Measurements from ENCODE around the gene MDM2.
"Not testable (repeated sequence)": the region's sequence is repeated elsewhere in the genome, so short reads cannot be mapped to it uniquely, and the experiment has no call there.

MDM2 gene

DNA sequence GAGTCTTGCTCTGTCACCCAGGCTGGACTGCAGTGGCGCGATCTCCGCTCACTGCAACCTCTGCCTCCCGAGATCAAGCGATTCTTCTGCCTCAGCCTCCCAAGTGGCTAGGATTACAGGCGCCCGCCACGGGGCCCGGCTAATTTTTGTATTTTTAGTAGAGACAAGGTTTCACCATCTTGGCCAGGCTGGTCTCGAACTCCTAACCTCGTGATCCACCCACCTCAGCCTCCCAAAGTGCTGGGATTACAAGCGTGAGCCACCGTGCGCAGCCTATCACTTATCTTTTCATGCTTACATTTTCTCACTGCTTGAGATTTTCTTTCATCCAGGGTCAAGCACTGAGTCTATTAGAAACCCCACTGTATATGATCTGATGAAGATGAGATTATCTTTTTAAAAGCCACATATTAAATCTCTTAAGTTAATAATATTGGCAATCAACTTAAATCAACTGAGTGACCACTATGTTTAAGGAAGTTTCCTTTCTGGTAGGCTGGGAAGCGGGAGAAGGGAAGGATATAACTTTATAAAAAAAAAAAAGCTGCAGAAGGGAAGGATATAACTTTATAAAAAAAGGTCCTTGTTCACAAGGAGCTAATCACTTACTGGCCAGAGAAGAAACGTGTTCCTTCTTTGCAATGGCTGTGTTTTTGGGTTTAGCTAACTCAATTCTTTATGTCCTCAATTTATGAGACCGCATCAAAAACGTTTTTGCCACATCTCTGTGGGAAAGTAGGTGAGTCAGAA, 1.3 kb upstream of the MDM2 start:
- no peak for DNase-seq

DNA sequence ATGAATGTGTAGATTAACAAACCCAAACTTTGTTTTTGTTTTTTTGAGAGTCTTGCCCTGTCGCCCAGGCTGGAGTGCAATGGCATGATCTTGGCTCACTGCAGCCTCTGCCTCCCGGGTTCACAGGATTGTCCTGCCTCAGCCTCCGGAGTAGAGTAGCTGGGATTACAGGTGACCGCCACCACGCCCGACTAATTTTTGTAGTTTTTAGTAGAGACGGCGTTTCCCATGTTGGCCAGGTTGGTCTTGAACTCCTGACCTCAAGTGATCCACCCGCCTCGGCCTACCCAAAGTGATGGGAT, 752 bp upstream of the MDM2 start:
- not testable (repeated sequence) for DNase-seq

DNA sequence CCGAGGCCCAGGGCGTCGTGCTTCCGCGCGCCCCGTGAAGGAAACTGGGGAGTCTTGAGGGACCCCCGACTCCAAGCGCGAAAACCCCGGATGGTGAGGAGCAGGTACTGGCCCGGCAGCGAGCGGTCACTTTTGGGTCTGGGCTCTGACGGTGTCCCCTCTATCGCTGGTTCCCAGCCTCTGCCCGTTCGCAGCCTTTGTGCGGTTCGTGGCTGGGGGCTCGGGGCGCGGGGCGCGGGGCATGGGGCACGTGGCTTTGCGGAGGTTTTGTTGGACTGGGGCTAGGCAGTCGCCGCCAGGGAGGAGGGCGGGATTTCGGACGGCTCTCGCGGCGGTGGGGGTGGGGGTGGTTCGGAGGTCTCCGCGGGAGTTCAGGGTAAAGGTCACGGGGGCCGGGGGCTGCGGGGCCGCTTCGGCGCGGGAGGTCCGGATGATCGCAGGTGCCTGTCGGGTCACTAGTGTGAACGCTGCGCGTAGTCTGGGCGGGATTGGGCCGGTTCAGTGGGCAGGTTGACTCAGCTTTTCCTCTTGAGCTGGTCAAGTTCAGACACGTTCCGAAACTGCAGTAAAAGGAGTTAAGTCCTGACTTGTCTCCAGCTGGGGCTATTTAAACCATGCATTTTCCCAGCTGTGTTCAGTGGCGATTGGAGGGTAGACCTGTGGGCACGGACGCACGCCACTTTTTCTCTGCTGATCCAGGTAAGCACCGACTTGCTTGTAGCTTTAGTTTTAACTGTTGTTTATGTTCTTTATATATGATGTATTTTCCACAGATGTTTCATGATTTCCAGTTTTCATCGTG, 612 bp downstream of the MDM2 start:
- DNase-seq = peak; percentile 36

DNA sequence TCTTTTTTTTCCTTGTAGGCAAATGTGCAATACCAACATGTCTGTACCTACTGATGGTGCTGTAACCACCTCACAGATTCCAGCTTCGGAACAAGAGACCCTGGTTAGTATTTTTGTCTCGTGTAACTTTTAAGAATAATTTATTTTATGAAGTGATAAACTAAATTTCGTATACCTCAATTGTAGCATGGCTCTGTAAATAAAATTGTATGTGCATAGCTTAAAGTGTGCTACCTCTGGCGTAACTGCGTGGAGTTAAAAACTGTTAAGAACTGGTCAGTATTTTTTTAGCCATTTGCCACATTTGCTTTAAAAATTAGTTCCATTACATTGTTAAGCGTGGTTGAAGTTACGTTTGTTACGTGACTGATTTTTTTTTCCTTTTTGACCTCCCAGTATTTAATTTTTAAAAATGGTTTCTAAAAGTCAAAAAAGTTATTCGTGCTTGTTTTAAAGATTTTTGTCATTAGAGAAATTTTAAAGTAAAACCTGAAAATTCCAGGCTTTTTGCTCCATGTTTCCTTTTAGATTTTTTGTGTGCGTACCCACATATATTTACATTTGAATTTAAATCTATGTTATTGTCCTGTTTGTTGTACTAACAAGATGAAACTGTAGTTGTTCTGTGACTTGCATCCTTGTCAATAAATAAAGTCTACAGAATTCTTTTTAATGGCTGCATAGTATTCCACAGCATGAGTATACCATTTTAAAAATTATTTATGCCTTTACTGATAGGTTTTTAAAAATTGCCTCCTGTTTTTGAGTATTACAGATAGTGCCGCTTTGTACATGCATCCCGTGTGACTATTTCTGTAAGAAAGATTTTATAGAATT, 1.4 kb downstream of the MDM2 start:
- no peak for DNase-seq

DNA sequence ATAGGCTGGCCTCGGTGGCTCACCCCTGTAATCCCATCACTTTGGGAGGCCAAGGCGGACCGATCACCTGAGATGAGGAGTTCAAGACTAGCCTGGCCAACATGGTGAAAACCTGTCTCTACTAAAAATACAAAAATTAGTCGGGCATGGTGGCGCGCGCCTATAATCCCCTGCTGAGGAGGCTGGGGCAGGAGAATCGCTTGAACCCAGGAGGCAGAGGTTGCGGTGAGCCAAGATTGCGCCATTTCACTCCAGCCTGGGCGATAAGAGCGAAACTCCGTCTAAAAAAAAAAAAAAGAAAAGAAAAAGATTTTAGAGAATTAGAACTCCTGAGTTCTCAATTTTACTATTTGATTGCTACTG, 2.0 kb downstream of the MDM2 start:
- DNase-seq = not testable (repeated sequence)

DNA sequence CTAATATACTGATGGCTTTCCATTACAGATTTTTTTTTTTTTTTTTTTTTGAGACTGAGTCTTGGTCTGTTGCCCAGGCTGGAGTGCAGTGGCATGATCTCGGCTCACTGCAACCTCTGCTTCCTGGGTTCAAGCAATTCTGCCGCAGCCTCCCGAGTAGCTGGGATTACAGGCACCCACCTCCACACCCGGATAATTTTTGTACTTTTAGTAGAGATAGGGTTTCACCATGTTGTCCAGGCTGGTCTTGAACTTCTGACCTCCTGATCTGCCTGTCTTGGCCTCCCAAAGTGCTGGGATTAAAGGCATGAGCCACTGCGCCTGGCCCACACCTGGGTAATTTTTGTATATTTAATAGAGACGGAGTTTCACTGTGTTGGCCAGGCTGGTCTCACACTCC, 3.6 kb downstream of the MDM2 start:
- not testable (repeated sequence) for DNase-seq

DNA sequence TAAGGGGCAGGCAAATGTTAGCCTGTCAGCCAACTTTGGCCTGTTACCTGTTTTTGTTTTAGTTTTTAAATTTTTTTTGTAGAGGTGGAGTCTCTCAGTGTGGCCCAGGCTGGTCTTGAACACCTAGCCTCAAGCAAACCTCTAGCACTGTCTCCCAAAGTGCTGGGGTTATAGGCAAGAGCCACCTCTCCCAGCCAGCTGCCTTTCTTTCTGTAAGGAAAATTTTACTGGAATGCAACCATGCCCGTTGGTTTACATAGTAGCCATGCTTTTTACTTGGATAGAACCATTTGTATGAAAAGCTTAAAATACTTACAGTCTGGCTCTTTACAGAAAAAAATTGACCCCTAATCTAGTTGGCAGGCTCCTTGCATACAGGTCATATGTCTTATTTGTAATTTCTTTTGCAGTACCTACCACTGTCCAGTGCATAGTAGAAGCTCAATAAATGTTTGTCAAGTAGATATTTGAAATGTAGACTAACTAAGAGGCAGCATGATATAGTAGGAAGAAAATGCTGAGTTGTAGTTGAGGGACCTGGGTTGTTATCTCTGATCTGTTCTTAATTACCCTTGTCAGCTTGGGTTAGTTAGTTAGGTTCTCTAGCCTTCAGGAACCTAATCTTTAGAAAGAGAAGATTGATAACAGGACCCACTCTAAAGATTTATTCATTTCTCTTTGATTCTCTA, 4.7 kb downstream of the MDM2 start:
- DNase-seq = no peak

DNA sequence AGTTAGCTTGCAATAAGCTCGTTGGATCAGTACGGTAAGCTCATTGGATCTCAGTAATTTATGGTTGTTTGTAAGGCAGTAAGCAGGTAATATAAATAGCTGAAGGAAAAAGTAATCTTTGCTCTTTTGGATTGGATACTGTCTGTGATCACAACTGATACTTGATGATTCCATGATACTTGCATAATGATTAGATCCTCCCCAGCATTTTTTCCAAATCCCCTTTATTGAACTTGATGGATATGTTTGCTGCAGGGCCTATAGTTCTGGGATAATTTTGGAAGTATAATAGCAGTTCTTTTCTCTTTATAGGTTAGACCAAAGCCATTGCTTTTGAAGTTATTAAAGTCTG, 5.2 kb downstream of the MDM2 start:
- no peak for DNase-seq

DNA sequence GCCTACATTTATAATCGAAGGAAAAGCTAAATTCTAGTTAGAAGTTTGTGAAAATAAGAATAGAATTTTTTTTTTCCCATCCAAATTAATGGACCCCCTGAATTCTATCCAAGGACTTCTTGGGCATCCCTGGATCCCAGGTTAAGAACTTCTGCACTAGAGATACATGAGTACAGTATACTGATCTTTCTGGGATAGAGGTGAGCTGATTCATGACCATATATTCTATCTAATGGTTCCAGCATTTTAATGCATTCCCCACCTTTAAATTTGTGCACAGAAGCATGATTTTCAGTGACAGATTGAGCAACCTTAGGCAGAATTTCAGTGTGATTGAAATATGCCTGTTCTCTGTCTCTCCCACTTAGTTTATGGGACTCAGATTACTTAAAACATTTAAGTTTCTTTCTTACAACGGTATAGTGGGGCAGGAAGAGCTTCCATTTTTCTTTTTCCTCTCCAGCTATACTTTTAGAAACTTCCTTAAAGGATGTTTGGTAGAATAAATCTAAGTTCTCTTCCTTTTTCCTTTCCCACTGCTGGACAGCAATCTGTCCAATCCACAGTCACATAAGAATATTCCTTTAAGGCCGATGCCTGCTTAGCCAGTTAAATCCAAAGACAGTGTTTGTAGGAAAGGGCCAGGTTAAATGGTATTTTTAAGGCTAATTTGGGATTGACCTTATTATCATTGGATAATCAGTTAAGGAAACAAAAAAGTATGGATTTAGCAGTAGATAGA, 6.7 kb downstream of the MDM2 start:
- no peak for DNase-seq

DNA sequence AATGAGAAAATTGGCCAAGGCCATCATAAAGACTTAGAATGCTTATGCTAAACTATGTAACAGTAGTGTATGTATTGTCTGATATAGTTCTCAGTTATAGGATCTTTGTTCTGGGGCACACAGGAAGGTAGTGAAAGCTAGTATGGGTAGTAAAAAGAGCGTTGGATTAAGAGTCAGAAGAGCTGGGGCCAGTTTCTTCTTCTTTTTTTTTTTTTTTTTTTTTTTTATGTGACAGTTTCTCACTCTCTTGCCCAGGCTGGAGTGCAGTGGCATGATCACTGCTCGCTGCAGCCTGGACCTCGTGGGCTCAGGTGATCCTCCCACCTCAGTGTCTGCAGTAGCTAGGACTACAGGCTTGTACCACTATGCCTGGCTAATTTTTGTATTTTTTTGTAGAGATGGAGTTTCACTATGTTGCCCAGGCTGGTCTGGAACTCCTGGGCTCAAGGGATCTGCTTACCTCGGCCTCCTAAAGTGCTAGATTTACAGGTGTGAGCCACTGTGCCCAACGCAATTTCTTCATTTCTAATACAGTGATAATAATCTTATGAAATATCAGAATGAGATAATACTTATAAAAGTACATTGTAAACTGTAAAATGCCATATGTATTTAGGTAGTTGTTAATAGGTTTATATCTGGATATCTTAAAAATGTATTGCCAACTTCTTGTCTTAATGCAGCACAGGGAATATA, 7.4 kb downstream of the MDM2 start:
- DNase-seq = no peak

DNA sequence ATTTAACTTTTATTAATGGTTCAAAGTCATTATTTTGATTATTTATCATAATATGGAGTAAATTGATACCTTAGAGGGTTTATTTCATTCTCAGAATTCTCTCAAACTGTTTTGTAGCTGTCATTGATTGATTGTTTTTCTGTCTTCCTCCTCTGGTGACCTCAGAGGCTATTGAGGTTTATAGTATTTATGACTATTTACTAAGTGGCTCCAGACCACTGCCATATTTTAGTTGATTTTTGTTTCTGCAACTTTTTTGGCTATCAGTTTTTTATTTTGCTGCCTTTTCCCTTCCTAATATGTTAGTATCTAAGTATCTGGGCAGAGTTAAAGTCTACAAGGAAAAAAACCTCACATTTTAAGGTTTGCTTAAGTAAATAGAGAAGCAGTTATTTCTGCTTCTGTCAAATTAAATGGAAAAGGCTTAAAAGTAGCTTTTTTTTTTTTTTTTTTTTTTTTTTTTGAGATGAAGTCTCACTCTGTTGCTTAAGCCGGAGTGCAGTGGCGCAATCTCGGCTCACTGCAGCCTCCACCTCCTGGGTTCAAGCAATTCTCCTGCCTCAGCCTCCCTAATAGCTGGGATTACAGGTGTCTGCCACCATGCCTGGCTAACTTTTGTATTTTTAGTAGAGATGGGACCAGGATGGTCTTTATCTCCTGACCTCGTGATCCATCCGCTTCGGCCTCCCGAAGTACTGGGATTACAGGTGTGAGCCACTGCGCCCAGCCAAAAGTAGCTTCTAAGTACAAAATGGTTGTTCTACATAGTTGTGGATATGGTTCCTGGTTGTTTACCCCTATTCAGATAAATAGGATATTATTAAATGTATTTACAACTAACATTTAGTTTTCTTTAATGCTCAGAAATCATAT, 8.2 kb downstream of the MDM2 start:
- DNase-seq = no peak

DNA sequence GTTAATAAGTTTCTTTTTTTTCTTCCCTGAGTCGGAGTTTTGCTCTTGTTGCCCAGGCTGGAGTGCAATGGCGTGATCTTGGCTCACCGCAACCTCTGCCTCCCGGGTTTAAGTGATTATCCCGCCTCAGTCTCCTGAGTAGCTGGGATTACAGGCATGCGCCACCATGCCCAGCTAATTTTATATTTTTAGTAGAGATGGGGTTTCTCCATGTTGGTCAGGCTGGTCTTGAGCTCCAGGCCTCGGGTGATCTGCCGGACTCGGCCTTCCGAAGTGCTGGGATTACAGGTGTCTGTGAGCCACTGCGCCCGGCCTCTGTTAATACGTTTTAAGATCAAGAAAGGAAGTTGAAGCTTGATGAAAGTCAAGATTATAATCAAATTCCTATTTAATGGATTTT, 11.5 kb downstream of the MDM2 start:
- not testable (repeated sequence) for DNase-seq

DNA sequence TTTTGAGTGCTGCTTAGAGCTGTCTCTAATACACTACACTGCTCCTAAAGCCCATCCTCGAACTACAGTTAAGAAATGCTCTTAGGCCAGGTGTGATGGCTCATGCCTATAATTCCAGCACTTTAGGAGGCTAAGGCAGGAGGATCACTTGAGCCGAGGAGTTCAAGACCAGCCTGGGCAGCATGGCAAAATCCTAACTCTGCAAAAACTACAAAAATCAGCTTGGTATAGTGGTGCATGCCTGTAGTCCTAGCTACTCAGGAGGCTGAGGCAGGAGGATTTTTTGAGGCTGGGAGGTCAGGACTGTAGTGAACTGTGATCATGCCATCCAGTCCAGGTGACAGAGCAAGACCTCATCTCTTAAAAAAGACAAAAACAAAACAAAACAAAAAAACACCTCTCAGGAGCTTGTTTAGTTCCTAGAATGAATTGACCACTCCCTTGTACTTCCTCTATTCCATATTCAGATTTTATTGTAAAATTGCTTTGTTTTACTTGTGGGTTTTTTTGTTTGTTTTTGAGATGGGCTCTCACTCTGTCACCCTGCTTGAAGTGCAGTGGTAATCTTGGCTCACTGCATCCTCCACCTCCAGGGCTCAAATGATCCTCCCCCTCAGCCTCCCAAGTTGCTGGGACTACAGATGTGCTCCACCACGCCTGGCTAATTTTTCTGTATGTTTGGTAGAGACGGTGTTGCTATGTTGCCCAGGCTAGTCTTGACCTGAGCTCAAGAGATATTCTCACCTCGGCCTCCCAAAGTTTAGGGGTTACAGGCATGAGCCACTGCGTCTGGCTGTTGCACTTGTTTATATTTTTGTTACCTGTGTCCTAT, 13.6 kb downstream of the MDM2 start:
- no peak for DNase-seq

DNA sequence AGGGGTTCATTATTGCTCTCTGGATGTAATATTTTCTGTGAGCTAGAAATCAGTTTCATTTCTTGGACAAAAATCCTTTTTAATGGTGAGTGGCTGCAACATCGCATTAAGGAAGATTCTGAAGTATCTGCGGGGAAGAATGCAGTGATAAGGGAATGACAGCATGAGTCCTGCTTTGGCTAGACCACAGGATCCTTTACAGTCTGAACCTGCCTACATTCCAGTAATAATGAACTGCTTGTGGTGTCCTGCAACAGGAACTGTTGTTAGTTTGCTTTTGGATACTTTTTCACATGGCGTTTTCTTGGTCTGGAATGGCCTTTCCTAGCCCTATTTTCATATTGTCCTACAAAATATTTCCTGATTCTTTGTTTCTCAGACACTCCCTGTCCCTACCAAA, 15.7 kb downstream of the MDM2 start:
- DNase-seq = no peak

DNA sequence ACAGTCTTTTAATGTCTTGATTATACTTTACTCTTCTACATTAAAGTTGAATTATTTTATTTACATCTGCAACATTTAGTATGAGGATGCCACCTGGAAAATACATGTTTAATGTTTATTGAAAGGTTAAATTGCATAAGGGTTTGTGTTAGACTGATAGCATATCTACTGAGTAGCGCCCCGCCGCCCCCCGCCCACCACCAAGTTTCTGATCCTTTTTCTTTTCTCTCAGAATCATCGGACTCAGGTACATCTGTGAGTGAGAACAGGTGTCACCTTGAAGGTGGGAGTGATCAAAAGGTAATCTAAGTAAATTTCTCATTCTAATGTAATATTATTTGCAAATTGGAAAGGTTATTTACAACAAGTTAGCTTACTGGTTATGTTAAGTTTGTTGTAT, 16.2 kb downstream of the MDM2 start:
- DNase-seq = no peak

DNA sequence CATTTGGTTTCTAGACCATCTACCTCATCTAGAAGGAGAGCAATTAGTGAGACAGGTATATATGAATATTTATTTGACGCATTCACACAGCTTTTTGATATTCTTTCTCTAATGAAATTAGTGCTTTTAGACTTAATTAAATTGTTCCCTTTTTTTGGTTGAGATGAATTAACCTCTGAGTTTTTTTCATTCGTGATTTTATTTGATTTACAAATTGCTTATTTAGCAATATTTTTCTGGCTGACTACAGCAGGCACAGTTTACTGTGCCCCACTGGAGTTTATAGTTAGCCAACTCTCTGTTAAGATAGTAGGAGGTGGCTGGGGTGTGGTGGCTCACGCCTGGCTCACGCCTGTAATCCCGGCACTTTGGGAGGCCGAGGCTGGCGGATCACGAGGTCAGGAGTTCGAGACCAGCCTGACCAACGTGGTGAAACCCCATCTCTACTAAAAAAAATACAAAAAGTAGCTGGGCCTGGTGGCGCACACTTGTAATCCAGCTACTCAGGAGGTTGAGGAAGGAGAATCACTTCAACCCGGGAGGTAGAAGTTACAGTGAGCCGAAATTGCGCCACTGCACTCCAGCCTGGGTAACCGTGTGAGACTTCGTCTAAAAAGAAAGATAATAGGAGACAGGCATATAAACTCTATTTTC, 16.7 kb downstream of the MDM2 start:
- DNase-seq = no peak

DNA sequence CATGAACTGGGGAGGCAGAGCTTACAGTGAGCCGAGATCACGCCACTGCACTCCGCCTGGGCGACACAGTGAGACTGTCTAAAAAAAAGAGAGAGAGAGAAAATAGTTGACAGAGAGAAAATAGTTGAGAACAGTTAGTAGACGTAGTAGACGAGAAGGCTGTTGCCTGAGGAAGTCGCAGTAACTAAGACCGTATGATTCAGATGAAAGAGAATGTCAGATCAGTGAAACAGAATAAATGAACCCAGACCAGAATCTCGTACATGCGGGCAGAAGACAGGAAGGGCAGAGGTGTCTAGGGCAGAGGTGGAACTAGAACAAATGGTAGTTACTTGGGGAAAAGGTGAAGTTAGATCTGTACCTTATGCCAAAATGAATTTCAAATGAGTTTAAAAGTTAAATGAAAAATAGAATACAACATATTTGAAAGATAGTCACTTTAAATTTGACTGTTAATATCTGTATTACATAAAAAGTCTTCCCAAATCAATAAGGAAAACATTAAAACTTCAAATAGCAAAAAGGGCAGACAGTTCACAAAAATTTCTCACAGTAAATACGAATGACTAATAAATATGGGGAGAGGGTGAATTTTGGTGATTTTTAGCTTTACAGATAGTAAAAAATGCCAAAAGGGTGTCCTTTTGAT, 17.7 kb downstream of the MDM2 start:
- DNase-seq = no peak

DNA sequence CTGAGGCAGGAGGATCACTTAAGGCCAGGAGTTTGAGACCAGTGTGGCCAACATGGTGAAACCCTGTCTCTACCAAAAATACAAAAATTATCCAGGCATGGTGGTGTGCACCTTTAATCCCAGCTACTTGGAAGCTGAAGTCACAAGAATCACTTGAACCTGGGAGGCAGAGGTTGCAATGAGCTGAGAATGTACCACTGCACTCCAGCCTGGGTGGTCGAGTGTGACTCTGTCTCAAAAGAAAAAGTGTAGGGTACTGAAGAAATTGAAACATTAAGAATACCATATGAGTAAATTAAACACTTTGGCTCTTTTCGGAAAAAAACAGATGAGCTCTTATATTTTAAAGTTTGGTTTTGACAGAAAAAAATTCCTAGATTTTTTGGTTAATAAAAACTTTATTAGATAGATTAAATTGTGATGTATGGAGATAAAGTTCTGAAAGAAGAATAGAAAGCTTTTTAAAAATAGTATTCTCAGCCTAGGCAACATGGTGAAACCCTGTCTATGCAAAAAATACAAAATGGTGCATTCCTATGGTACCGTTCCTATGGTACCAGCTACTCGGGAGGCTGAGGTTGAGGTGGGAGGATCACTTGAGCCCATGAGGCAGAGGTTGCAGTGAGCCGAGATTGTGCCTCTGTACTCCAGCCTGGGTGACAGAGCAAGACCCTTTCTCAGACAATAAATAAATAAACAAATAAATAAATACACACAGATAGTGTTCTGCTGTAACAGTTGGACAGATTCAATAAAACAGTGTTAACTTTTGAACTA, 20.1 kb downstream of the MDM2 start:
- no peak for DNase-seq
